GM19328 (cell line): Measurements from ENCODE around the gene DAZAP1.
A peak's percentile ranks its signal among the peaks of the same experiment; 100 is the strongest.

ENCODE experiments used
- ATAC-seq: cut with Tn5 transposase; IDR thresholded peaks from one replicate; pipeline ENCODE4 v1.9.1; 2021; ENCODE audit warnings: mild to moderate bottlenecking, moderate library complexity; ENCODE audit not compliant: unreplicated experiment

The DAZAP1 gene

DNA sequence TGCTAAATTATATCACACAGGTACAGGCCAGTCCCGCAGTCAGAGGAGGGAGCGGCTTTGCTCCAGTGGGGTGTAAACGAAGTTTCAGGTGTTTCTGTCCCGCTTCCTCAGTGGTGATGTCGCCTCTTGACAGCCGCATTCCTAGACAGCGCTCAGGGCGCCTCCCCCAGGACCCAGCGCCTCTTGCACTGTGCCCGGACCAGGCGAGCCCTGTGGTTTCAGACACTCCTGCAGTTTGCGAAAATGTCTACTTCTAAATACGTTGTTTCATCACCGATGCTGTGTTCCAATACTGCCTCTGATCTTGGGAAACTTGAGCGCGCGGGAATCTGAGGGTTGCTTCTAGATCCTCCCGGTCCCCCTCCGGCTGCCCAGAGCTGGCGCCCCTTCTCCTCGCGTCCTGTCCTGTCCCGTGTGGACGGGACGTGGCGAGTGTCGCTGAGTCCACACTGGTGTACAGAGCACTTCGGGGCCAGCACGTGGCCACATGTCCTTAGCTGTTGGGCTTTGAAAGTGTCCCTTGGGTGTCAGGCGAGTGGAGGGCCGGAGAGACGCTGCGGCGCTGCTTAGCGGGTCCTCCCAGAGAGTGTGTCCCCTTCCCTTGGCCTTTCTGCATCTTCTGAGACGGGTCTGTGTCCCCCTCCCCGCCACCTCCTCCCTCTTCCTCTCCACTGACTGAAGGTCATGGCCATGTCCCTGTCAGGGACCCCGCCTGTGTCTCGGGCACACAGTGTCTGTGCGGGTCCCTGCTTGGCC, 16.2 kb downstream of the DAZAP1 start:
- ATAC-seq: no peak

DNA sequence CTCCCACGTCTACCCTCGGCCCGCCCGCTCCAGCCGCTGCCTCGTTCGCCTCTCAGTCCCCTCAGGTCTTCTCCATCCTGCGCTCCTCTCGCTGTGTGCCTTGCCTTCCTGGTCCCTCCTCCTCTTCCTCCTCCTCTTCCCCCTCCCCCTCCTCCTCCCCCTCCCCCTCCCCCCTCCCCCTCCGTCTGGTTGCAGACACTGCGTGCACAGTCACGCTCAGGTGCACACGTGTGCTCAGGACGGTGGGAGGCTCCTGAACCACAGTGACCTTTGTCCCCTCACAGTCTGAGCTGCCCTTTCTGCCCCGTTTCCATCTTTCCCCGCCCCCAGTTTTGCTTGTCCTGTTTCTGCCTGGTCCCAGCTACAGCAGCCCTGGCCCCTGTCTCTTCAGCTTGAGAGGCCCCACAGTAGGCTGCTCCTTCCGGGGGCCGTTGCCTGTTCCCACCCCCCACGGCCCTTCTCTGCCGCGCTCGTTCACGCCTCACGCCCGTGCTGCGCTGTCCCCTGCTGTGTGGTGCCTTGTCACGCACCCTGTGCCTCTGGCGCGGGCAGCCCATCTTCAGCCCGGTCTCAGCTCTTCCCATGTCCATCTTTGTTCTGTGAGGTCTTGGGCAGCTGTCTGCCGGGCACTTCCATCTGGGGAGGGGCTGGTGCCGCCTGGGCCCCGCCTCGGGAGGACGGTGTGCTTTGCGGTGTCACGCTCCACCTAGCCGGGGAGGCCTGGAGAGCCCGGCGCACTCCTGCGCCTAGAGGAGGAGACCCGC, 17.0 kb downstream of the DAZAP1 start:
- no peak for ATAC-seq

DNA sequence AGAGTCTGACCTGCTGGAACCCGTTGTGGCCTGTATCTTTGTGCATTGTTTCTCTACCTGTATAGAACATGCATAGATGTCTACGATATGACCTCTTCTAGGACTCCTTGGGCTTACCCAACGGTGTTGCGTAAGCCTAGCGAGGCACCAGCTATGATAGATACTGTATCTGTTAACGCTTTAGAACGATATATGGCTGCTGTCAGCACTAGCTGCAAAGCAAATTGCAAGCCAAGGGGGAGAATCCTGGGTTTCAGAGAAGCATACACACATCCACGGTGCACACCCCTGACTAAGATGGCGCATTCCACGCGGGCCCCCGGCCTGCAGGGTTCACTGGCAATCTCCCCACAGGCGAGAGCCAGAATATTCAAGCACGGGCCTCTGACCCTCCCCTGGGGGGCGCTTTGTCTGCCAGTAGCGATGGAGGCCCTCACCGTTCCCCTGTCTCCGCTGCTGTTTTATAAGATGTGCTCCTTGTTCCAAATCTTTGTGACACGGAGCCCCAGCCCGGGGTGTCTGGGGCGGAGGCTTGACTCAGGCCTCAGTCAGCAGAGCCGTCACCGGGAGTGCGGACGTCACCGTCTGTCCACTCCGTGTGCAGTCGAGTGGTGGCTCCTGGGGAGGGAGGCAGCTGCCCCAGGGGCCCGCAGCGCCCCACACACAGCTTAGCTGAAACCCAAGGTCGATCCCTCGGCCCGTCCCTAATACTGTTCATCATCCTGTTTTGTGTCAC, 17.9 kb downstream of the DAZAP1 start:
- ATAC-seq: no peak

DNA sequence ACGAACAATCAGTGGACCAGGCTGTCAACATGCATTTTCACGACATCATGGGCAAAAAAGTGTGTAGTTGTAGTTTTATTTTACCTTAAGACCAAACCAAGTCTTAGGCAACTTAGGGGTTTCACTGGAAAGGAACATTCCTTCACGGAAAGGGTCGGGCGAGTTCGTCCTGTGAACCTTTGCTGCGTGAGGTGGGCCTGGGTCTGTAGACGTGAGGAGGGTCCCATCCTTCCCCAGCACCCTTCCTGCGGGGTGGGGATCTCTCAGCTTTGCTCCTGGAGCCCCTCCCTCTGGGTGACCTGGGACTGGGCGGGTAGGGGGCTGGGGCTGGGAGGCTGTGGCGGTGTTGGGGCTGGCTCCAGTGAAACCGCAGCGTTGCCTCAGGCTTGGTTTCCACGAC, 18.5 kb downstream of the DAZAP1 start:
- no peak for ATAC-seq

DNA sequence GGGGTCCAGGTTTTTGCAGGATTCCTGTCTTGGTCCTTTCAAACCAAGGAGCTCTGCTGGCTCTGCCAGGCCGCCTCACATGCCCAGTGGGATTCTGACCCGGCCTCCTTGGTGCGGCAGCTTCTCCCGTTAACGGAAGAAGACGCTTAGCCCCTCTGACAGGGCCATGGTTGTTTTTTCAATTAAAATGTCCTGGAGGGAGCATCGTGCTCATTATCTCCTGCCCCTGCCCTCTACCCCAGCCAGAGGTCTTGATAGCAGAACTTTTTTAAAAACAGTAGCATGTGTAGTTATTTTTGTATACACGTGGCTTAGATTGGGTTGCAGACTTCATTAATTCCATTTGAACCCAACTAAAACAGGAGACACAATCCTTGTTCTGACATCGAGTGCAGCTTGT, 19.4 kb downstream of the DAZAP1 start:
- ATAC-seq: no peak

DNA sequence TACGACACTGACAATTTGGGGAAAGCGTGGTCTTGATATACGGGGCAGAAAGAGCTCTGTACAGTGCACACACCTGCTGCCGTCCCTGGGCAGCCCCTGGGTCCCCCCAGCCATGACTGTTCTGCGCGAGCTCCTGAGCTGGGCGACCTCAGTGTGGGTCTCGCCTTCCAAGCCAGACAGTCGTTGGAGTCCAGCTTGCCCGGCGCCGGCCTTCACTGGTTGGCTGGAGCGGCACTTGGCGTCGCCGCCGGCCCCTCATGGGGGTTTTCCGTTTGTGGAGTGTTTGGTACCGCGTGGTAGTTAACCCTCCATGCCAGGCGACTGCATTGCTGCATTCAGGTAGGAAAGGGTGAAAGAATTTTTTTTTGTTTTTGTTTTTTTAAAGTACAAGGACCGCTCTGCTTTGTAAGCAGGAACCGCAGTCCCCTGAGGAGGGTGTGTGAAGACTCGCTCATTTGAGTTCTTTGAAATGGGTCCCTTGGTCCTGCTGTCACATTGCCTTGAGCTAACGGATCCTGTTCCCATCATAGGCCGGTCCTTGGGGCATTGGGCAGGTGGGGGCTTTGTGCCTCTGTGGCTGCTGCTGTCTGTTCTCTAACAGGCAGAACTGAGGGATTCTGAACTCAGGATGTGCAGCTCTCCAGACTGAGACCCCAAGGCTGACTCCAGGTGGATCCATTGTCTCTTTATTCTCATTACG, 20.0 kb downstream of the DAZAP1 start:
- ATAC-seq: no peak

DNA sequence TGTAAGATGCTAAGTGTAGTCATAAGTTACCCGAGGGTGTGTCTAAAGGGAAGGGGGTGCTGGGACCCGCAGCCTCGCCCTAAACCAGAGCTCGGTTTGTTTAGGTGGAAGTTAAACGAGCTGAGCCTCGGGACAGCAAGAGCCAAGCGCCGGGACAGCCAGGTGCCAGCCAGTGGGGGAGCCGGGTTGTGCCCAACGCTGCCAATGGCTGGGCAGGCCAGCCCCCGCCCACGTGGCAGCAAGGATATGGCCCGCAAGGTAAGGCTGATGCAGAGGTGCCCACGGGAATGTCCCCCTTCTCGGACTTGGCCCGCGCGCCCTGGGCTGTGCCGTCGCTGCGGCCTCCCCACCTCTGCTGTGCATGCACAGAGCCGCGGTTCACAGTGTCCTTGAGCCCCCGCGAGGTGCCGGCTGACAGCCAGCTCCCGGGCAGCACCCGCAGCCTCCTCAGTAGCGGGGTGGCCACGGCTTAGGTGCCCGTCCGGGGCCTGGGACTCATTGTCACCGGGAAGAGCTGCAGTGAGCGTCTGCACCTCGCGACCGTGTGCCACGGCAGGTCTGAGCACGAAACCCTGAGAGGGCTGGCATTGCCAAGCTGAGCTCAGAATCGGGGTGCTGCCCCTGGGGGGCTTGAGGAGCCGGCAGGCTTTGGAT, 21.5 kb downstream of the DAZAP1 start:
- ATAC-seq: no peak

DNA sequence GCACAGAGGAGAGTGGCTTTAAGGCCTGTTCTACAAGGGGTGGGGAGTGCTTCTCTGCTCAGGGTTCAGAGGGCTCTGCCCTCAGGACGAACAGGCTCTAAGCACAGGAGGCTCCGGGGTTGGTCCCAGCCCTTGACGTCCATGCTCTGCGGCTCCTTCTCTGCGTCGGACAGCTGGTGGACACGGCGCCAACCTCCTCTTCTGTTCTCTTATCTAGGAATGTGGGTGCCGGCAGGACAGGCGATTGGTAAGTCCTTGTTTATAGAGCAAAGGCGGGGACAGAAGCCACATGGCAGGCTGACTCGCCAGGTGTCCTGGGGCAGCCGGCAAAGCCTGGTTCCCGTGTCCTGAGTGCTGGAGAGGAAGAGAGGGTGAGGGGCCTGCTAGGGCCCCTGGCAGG, 22.4 kb downstream of the DAZAP1 start:
- ATAC-seq: no peak

DNA sequence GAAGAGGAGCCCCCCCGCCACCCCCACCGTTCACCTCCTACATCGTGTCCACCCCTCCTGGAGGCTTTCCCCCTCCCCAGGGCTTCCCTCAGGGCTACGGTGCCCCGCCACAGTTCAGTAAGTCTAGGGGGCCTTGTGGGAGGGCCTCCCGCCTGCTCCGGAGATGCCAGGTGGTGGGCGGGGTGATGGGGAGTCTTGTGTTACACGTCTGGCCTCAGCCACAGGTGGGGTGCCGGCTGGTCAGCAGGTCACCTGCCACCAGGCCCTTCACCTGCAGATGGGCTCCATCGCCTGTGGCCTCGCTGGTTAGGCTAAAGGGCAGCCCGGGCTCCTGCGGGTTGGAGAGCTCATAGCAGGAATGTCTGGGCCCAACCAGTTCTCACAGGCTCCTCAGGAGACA, 22.9 kb downstream of the DAZAP1 start:
- ATAC-seq: no peak

DNA sequence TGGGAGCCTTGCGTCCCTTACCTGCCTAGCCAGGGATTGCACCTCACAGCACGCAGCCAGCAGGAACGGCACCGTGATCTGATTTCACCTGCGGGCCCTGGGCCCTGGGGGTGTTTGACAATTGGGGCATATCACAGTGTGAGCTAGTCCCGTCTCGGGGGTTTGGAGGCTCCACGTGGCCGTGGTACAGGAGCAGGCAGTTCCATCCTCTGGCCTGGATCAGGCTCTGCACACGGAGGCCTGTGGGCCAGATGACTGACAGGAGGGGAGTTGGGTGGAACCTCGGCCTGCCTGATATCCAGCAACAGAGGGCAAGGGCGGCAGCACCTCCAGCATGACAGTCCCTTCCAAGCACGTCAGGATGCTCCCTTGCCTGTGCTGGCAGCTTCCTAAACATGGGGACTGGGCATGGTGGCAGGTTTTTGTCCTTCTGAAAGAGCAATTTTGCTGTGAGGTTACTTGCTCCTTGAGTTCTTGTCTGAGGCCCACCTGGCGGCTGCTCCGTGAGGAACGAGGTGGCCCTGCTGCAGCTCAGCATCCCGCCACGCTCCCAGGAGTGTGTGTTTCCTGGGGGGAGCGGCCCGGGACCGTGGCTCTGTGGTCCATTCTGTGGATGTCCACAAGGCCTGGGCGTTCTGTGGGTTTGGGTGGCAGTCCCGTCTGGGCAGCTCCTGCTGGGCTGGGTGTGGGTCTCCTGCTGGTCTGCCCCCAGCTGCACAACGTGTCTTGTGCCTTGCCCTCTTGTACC, 24.5 kb downstream of the DAZAP1 start:
- ATAC-seq: no peak

DNA sequence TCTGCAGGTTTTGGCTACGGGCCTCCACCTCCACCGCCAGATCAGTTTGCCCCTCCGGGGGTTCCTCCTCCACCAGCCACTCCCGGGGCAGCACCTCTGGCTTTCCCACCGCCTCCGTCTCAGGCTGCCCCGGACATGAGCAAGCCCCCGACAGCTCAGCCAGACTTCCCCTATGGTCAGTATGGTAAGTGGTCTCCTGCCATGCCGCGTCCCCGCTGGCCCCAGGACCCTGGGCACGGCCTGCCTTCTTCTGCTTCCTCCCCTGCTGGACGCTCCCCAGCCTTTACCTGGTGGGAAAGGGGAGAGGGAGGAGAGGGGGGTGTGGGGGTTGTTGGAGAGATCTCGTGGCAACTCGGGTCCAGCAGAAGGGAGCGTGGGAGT, 25.1 kb downstream of the DAZAP1 start:
- no peak for ATAC-seq

DNA sequence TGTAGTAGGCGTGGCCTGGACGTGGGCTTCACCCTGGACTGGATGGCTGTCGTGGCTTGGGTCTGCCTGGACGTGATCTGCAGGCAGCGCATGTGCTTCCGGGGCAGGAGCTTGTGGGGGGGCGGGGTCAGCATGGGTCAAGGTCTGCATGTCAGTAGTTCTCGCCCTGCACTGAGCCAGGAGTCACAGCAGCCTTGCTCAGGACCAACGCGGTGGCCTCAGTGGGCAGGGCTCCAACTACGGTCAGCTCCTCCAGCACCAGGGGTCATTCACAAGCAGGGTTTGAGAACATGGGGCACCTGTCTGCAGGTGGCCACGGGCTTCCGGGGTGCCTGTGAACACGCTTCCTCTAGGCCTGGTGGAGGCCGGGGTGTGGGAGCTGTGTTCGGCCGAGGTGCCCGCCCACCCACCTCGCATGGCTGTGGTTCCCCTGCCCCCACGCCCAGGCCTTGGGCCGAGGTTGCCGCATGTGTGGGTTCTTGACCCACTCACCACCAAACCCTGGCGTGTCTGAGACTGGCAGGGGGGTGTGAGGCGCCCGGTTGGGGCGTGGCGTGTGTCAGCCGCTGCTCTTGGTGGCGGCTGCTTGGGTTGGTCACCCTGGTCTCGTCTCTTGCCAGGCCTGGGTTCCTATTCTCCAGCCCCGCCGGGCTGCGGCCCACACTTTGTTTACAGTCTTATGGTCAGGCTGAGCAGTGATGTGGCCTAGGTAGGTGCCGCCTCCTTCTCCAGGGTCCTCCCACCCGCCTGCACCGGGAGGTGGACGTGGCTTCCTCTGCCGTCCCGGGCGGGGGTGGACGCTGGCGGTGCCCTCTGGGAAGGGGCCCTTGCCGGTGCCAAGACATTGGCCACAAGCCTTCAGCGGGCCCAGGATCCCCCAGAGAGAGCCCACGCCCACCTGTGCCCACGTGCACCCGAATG, 26.0 kb downstream of the DAZAP1 start:
- ATAC-seq: no peak

DNA sequence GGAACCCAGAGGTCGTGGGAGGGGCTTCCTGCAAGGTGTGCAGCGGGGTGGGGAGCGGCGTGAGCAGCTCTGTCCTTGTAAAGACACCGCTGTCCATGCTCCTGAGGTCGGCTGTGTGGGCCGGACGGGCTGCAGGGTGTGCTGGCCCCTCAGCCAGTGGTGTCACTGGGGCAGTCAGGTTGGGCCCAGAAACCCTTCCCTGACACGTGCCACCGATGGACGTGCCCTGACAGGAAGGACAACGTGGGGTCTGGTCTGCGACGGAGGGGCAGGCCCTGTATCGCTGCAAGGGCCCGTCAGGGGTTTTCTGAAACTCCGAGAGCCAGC, 26.6 kb downstream of the DAZAP1 start:
- ATAC-seq: no peak

DNA sequence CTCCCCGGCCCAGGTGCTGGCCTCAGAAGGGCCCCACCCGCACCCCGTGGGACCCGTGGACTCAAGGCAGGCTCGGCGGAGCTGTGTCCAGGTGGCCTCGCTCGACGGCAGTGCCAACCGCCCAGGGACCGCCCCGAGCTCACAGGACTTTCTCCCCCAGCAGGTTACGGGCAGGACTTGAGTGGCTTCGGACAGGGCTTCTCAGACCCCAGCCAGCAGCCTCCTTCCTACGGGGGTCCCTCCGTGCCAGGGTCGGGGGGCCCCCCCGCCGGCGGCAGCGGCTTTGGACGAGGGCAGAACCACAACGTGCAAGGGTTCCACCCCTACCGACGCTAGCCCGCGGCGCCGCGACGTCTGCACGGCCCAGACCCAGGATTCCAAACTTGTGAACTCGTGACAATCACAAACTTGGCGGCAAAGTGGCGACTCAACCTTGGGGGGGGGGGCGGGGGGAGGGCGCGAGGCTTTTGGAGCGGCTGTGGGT, 27.2 kb downstream of the DAZAP1 start:
- no peak for ATAC-seq

DNA sequence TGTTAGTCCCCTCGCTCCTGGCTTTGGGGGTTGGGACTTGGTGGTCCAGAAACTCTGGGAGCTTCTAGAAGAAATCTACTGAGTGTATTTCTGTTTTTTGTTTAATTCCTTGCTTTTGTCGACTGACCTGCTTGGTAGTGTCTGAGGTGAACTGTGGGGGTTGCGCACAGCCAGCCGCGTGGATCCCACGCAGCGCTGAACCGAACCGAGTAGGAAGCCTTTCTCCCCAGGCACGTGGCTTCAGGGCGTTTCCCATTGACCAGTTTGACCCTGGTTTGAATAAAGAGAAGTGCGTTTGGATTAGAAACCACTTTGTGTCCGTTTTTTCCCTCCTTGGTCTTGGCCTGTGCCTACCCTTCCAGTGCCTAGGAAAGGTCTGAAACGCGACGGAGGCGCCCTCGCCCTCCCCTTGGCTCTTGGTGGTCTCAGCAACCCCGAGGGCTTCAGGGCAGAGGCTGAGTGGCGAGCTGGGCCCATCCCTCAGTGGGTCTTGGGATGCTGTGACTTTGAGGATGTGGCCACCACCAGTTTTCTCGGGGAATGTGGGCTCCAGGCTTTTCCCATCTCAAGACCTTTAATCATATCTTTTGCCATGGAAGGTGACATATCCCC, 28.1 kb downstream of the DAZAP1 start:
- no peak for ATAC-seq

DNA sequence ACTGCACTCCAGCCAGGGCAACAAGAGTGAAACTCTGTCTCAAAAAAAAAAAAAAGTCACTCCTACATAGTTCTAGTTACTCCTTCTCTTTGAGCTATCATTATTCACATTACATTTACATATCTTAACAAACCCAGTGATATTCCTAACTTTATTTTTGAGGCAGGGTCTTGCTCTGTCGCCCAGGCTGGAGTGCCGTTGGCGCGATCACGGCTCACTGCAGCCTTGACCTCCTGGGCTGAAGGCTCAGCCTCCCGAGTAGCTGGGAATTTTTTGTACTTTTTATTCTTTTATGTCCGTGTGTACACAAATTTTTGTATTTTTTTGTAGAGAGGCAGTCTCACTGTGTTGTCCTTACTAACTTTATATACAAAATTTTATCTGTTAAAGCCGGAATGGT, 30.2 kb downstream of the DAZAP1 start:
- ATAC-seq: no peak

DNA sequence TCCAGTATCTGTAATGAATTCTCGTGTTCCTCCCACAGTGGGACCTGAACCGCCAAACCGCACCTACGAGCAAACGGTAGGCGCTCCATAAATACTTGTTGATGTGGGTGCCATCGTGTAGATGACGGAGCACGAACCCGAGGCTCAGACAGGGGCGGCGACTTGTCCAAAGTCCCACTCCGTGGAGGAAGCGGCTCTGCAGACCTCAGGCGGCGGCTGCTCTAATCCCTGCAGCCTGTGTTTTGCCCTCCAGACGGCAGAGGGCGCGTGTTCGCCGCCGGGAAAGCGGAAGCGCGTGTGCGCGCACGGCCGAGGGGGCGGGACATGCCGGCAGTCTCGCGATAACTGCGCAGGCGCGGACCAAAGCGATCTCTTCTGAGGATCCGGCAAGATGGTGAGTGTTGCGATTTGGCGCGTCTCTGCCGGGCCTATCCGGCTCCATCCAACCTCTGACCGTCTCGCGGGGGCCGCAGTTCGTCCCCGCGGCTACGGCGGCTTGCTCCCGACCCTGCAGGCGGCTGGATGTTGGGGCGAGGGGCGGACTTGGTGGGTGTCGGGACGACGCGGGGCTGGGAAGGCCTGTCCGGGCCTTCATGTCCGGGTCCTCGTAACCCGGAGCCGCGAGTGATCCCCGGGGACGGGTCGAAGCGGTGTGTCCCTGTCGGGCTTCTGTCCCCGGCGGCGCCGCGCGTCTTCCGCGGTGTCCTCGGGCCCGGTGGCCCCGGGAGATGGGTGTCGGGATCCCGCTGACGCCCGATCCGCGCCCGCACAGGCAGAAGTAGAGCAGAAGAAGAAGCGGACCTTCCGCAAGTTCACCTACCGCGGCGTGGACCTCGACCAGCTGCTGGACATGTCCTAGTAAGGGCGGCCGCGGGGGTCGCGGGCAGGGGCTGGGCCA, 30.9 kb downstream of the DAZAP1 start, which contains the start of gene RPS15:
RPS15 (plus strand) TSS at position 362 of the 898 bp plus-strand sequence; CDS start at position 392, 30 bp downstream.
- peak; percentile 59 for ATAC-seq
